Measurements from ENCODE around the gene WDR4.
"Not testable (repeated sequence)": the region's sequence is repeated elsewhere in the genome, so short reads cannot be mapped to it uniquely, and the experiment has no call there.

The WDR4 gene

GRCh38 chr21:42807938-42808613 lies 71.3 kb downstream of the WDR4 start:
- no peak for DNase-seq (ENCODE audit: extremely low spot score)
- ChIA-PET CTCF (no interaction called here), POLR2A (no interaction called here)
- TF ChIP-seq L3MBTL2 (conservative IDR thresholded peaks at IDR 0.05) (no peak), SUZ12 (IDR thresholded peaks at IDR 0.05) (no peak), SP1 (IDR thresholded peaks at IDR 0.05) (no peak), CTBP1 (IDR thresholded peaks at IDR 0.05; ENCODE audit: borderline replicate concordance) (no peak), FOXA1 (IDR thresholded peaks at IDR 0.05) (no peak), BHLHE40 (IDR thresholded peaks at IDR 0.05; ENCODE audit: borderline replicate concordance) (no peak), FOXK2 (IDR thresholded peaks at IDR 0.05) (no peak), TARDBP (IDR thresholded peaks at IDR 0.05) (no peak), NFRKB (IDR thresholded peaks at IDR 0.05) (no peak), ARNT (IDR thresholded peaks at IDR 0.05) (no peak)

GRCh38 chr21:42807293-42807895 lies 71.9 kb downstream of the WDR4 start:
- POLR2A ChIA-PET; DNase-seq (ENCODE audit: extremely low spot score); CTCF ChIA-PET: not testable (repeated sequence)

- ChIA-PET POLR2A (no interaction called here), CTCF (no interaction called here)
- TF ChIP-seq ELF4 (IDR thresholded peaks at IDR 0.05) (no peak), PKNOX1 (IDR thresholded peaks at IDR 0.05) (no peak), CTBP1 (IDR thresholded peaks at IDR 0.05; ENCODE audit: borderline replicate concordance) (no peak), FOXM1 (IDR thresholded peaks at IDR 0.05; ENCODE audit: borderline replicate concordance) (no peak), LEF1 (IDR thresholded peaks at IDR 0.05; ENCODE audit: borderline replicate concordance) (no peak), NFRKB (IDR thresholded peaks at IDR 0.05) (no peak), ARNT (IDR thresholded peaks at IDR 0.05) (no peak), FOXA1 (IDR thresholded peaks at IDR 0.05) (no peak), SUZ12 (IDR thresholded peaks at IDR 0.05) (no peak), L3MBTL2 (conservative IDR thresholded peaks at IDR 0.05) (no peak), ZNF384 (IDR thresholded peaks at IDR 0.05) (no peak), BHLHE40 (IDR thresholded peaks at IDR 0.05; ENCODE audit: borderline replicate concordance) (no peak), HDGF (IDR thresholded peaks at IDR 0.05; ENCODE audit: borderline replicate concordance) (no peak), FOXK2 (IDR thresholded peaks at IDR 0.05) (no peak), SP1 (IDR thresholded peaks at IDR 0.05) (no peak), TARDBP (IDR thresholded peaks at IDR 0.05) (no peak)
Measured at GRCh38 chr21:42806509-42807140, 72.7 kb downstream of the WDR4 start.

GRCh38 chr21:42801616-42802015 lies 77.7 kb downstream of the WDR4 start:
- CTCF ChIA-PET; DNase-seq (ENCODE audit: extremely low spot score); POLR2A ChIA-PET: not testable (repeated sequence)
- TF ChIP-seq FOXA1 (IDR thresholded peaks at IDR 0.05) = peak; percentile 21; the same call in 1 of the 2 replicates
- peak; percentile 46; the same call in 1 of the 2 replicates for TF ChIP-seq PKNOX1 (IDR thresholded peaks at IDR 0.05)

More at GRCh38 chr21:42806509-42807140, 72.7 kb downstream of the WDR4 start:
- DNase-seq (ENCODE audit: extremely low spot score) = no peak

- CTCF ChIA-PET = no interaction called here
- DNase-seq (ENCODE audit: extremely low spot score) = no peak
- POLR2A ChIA-PET = no interaction called here
- no peak for TF ChIP-seq L3MBTL2 (conservative IDR thresholded peaks at IDR 0.05)
- no peak for TF ChIP-seq FOXA1 (IDR thresholded peaks at IDR 0.05)
- no peak for TF ChIP-seq FOXM1 (IDR thresholded peaks at IDR 0.05; ENCODE audit: borderline replicate concordance)
- TF ChIP-seq CTBP1 (IDR thresholded peaks at IDR 0.05; ENCODE audit: borderline replicate concordance) = no peak
- TF ChIP-seq SP1 (IDR thresholded peaks at IDR 0.05) = no peak
- no peak for TF ChIP-seq FOXK2 (IDR thresholded peaks at IDR 0.05)
- no peak for TF ChIP-seq ARNT (IDR thresholded peaks at IDR 0.05)
- TF ChIP-seq SUZ12 (IDR thresholded peaks at IDR 0.05) = no peak
- TF ChIP-seq BHLHE40 (IDR thresholded peaks at IDR 0.05; ENCODE audit: borderline replicate concordance) = no peak
- TF ChIP-seq ELF4 (IDR thresholded peaks at IDR 0.05) = no peak
- no peak for TF ChIP-seq NFRKB (IDR thresholded peaks at IDR 0.05)
- TF ChIP-seq TARDBP (IDR thresholded peaks at IDR 0.05) = no peak
- TF ChIP-seq ZNF384 (IDR thresholded peaks at IDR 0.05) = no peak
- no peak for TF ChIP-seq HDGF (IDR thresholded peaks at IDR 0.05; ENCODE audit: borderline replicate concordance)
- no peak for TF ChIP-seq PKNOX1 (IDR thresholded peaks at IDR 0.05)
- no peak for TF ChIP-seq LEF1 (IDR thresholded peaks at IDR 0.05; ENCODE audit: borderline replicate concordance)
Measured at GRCh38 chr21:42799948-42800347, 79.4 kb downstream of the WDR4 start.

GRCh38 chr21:42799516-42799915 lies 79.8 kb downstream of the WDR4 start:
- no peak for DNase-seq (ENCODE audit: extremely low spot score)
- POLR2A ChIA-PET = no interaction called here
- CTCF ChIA-PET = no interaction called here
- no peak for TF ChIP-seq FOXK2 (IDR thresholded peaks at IDR 0.05)
- no peak for TF ChIP-seq FOXA1 (IDR thresholded peaks at IDR 0.05)
- TF ChIP-seq HDGF (IDR thresholded peaks at IDR 0.05; ENCODE audit: borderline replicate concordance) = no peak
- TF ChIP-seq SP1 (IDR thresholded peaks at IDR 0.05) = no peak
- TF ChIP-seq L3MBTL2 (conservative IDR thresholded peaks at IDR 0.05) = no peak
- no peak for TF ChIP-seq TARDBP (IDR thresholded peaks at IDR 0.05)
- no peak for TF ChIP-seq ARNT (IDR thresholded peaks at IDR 0.05)
- TF ChIP-seq BHLHE40 (IDR thresholded peaks at IDR 0.05; ENCODE audit: borderline replicate concordance) = no peak
- no peak for TF ChIP-seq LEF1 (IDR thresholded peaks at IDR 0.05; ENCODE audit: borderline replicate concordance)
- TF ChIP-seq NFRKB (IDR thresholded peaks at IDR 0.05) = no peak
- no peak for TF ChIP-seq PKNOX1 (IDR thresholded peaks at IDR 0.05)
- no peak for TF ChIP-seq ELF4 (IDR thresholded peaks at IDR 0.05)
- TF ChIP-seq ZNF384 (IDR thresholded peaks at IDR 0.05) = no peak
- no peak for TF ChIP-seq CTBP1 (IDR thresholded peaks at IDR 0.05; ENCODE audit: borderline replicate concordance)
- TF ChIP-seq SUZ12 (IDR thresholded peaks at IDR 0.05) = no peak

Measured in HEK293T (cell line).